Measurements from ENCODE around the gene MYL6B. TPM values are rescaled to one million over a fixed set of nuclear protein-coding genes. Genes with fewer than 3 reads are reported as not detected.
"Not testable (repeated sequence)": the region's sequence is repeated elsewhere in the genome, so short reads cannot be mapped to it uniquely, and the experiment has no call there.

The MYL6B gene
- polyA plus RNA-seq, 10 donors: 502 to 996 (median 790) TPM

DNA sequence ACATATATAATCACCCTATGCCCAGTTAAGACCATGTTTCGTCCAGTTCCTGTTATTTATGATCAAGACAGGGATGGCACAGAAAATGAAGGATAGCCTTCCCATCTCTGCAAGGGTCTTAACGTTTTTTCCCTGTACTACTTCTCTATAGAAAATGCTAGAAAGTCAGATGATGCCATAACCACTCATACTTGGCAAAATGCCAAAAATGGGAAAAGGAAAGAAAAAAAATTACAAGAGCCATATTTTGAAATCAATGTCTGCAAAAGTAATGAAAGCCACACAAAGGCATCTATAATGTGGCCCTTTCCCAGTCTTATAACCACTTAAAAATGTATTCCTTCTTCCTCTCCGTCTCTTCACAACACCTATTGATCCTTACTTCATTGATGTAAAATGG, 1.8 kb upstream of the MYL6B start:
- no peak for DNase-seq

DNA sequence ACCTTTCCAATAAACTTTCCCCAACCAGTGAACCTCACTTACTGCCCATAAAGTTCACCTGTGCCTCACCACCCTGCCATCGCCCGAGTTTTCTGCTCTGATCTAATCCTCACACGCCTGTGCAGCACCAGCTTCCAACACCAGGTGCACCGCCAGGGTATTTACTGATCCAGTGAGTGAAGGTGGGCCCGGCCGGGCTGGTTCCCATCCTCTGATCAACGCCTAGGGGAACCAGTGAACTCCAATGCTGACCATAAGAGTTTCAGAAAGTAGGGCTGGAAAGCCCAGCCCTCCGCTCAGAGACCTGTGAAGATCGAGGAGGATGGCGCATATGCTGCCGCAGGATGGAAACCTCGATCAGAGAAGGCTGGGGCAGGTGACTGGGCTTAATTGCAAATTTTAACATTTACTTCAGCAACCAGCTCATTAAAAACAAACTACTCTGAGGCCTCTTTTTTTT, 685 bp upstream of the MYL6B start:
- DNase-seq: peak in 1 of 3 donors; percentile 69

DNA sequence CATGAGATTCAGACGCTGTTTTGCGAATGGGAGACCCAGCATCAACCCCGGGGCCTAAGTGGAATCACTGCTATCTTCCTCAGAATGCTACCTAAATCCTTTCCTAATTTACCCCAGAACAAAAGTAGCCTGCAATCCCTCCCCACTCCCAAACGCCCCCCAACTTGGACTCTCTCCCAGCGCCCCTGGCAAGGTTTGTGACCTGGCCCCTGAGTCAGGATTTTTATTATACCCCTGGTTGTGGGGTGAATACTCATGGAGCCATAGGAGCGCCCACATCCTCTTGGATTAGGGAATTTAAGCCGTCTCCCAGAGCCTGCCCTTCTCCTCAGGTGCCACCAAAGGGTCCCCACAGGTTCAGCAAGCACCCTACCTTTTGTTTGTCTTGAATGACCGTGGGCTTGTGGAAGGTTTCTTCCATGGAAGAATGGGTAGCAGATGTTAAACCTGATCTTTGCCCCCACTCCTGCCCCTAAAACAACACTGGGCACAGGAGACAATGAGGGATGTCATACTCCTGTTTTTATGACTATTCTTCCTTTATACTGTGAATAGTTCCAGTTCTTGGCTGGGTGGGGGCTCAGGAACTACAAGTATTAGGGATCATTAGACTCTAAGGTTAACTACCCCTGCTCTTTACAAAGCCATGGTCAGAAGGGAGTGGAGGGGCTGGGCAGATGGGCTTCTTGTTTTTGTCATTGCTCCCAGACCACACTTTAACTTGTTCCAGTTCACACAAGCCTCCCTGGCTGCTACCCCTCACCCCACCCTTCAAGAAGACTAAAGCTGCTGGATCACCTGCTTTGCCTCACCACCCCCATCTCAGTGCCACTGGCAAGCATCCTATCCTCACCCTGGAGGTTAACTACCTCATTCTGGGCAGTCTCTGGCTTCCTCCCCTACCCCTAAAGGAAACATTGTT, 630 bp downstream of the MYL6B start:
- DNase-seq: no peak

DNA sequence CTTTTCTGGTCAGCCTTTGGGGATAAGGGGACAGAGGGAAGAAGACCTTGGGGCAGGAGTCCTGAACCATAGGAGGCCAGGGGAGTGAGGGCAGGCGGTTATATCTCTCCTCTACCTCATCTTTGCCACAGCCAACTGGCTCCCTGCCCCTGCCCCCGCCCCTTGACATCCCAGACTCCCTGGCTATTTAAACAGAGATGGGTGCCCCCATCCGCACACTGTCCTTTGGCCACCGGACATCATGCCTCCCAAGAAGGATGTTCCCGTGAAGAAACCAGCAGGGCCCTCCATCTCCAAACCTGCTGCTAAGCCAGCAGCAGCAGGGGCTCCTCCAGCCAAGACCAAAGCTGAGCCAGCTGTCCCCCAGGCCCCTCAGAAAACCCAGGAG, 1.3 kb downstream of the MYL6B start:
- DNase-seq: no peak

DNA sequence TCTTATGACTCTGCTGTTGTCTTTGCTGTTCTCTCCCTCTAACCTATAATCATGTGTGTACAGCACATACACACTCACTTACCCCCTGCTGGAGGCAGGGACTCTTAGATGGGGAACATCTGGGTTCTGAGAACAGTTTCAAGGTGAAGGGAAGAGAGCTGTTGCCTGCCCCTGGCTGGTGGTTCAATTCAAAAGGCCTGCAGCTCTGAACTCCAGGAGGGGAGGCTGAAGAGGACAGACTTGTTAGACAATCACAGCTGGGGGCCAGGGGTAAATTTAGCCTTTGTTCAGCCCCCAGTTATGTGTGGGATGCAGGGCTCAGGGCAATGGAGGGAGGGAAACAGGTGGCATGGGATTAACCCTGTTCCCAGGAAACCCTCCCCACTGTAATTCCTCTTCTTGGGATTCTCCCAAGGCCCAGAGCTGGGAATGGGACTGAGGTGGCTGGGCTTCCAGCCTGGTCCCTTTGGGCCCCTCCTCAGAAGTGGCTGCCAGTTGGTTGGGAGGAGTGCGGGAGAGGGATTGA, 1.9 kb downstream of the MYL6B start:
- DNase-seq: peak in 1 of 3 donors; percentile 33

DNA sequence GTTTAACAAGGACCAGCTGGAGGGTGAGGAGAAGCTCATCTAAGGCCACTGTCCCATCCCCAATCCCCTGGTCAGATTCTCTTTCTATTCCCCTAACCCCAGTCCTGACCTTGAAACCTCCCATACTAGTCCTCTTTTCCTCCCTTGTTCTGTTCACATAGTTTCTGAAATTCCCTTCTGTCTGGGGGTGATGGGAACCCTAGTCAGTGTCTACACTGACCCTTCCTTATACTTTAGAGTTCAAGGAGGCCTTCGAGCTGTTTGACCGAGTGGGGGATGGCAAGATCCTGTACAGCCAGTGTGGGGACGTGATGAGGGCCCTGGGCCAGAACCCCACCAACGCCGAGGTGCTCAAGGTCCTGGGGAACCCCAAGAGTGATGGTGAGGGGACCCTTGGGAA, 2.4 kb downstream of the MYL6B start:
- no peak for DNase-seq

DNA sequence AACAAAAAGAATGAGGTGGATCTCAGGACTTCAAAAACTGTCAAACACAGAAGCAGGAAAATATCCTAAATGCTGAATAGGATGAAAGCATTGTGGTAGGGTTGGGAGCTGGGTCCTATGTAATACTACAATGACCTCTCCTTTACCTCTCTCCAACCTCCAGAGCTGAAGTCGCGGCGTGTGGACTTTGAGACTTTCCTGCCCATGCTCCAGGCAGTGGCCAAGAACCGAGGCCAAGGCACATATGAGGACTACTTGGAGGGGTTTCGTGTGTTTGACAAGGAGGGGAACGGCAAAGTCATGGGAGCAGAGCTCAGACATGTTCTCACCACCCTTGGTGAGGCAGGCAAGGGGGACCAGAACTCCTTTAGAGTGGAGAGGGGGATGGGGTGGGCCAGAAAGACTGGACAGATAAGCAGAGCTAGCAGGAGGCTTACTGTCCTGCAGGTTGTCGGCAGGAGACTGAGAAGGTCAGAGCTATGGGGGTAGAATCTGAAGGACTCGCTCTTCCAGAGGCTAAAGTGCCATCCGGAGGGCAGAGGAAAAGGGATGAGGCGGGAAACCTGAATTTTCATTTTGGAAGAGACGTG, 3.0 kb downstream of the MYL6B start:
- no peak for DNase-seq

DNA sequence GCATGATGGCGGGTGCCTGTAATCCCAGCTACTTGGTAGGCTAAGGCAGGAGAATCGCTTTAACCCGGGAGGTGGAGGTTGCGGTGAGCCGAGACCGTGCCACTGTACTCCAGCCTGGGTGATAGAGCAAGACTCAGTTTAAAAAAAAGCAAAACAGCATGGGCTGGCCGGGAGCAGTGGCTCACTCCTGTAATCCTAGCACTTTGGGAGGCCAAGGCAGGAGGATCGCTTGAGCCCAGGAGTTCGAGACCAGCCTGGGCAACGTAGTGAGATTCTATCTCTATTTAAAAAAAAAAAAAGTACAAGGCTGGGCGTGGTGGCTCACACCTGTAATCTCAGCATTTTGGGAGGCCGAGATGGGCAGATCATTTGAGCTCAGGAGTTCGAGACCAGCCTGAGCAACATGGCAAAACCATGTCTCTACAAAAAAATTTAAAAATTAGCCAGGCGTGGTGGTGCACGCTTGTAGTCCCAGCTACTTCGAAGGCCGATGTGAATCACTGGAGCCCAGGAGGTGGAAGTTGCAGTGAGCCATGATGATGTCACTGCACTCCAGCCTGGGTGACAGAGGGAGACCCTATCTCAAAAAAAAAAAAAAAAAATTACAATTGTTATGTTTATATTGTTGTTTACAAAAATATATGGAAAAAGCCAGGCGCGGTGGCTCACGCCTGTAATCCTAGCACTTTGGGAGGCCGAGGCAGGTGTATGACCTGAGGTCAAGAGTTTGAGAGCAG, 4.2 kb downstream of the MYL6B start:
- DNase-seq: not testable (repeated sequence)

DNA sequence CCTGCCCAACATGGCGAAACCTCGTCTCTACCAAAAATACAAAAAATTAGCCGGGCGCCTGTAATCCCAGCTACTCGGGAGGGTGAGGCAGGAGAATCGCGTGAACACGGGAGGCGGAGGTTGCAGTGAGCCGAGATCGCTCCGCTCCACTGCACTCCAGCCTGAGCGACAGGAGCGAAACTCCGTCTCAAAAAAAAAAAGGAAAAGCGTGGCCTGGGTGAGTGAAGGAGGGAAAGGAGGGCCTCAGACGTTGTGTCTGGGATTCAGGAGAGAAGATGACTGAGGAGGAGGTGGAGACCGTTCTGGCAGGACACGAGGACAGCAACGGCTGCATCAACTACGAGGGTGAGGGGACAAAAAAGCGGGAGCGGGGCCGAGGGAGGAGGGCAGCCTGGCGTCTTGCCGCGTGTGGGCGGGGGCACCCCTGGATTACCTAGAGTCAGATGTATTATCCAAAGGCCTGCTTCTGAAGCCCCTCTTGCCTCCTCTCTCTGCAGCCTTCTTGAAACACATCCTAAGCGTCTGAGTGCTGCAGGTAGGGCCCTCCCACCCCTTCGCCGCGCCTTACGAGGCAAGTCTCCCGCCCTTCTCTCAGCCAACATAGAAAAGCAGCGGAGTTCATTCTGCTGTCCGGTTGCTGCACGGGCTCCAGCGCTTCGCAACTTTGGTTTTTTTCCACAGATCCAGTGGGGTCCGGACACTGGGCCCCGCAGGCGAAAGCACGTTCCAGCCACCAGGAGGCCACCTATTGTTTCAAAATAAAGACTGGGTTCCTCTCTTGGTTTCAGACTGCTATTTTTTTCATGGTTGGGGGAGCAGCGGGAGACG, 5.0 kb downstream of the MYL6B start:
- peak; percentile 86 to 96 (median 89) for DNase-seq

DNA sequence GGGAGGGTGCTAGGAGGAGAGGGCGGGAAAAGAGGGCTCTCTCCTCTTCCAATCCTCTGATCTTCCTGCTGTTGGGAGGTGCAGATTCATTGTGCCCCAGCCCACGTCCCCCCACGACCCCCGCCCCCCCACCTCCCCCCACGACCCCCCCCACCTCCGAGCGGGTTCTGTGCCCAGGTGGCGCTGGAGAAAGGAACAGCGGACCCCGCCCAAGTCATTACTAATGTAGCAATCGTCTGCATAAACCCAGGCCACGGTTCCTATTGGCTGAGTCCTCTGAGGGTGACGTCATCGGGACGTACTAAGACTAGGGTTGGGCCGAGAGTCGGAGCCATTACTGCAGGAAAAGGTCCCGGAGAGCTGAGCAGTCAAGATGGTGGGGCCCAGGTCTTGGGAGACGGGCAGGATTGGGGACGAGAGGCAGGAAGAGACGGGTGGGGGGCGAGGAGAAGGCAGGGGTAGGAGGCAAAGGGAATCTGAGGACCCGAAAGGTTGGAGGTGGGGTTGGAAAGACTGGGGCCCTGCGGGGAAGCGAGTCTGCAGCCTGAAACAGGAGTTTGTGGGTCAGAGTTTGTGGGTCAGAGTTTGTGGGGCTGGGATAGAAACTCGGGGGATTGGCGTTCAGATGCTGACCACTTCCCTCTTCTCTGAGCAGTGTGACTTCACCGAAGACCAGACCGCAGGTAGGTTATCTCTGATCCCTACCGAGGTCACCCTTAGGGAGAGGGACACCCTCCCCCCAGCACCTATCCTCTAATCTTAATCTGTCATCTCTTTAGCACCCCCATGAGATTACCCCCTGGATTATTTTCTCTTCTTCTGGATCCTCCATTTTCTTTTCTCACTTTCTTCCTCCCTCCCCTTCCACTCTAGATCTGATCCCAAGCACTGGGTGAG, 5.9 kb downstream of the MYL6B start, which contains the start of gene MYL6:
MYL6 (plus strand) TSS at position 331 of the 897 bp plus-strand sequence; CDS start at position 374, 43 bp downstream.
- peak; percentile 98 to 99 (median 98) for DNase-seq

DNA sequence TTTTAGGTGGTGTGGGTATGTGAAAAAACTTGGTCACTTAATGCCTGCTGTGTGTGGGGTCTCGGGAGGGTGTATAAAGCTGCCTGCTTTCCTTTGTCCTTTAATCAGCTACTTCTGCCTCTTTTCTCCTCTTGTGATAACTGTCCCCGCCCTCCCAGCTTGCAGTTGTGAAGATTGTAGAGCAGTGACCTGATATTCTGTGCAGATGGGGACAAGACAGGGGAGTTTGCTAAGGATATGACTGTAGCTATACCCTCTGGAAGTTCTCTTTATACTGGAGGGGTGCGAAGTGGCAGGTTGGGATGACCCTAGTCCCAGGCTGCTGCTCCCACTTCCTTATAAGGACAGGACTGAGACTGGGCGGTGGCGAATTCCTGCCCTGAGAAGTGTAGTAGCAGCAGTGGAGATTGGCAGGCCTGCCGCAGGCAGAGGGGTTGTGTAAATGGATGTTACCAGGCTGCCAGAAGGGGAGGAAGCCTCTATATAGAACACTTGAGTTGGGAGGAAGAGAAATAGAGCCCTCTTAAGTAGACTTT, 6.6 kb downstream of the MYL6B start:
- DNase-seq: peak; percentile 61 to 78 (median 77)

DNA sequence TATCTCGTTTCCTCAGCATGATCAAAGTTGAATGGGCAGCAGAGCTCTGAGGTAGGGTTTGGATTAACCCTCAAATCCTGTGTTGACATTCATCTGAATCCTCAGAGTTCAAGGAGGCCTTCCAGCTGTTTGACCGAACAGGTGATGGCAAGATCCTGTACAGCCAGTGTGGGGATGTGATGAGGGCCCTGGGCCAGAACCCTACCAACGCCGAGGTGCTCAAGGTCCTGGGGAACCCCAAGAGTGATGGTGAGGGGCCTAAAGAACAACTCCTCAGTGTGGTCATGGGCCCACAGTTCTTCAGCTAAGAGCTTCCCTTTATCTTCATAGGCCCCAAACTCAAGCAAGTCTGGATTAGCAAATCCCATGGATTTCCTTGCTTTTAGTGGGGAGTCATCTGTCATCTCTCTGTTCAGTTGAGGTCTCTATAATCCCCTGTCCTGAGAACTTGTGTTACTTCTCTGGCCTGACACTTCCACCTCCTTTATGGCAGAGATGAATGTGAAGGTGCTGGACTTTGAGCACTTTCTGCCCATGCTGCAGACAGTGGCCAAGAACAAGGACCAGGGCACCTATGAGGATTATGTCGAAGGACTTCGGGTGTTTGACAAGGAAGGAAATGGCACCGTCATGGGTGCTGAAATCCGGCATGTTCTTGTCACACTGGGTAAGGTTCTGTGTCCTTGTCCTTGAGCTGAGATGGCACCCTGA, 7.2 kb downstream of the MYL6B start:
- peak in 1 of 3 donors; percentile 16 for DNase-seq

DNA sequence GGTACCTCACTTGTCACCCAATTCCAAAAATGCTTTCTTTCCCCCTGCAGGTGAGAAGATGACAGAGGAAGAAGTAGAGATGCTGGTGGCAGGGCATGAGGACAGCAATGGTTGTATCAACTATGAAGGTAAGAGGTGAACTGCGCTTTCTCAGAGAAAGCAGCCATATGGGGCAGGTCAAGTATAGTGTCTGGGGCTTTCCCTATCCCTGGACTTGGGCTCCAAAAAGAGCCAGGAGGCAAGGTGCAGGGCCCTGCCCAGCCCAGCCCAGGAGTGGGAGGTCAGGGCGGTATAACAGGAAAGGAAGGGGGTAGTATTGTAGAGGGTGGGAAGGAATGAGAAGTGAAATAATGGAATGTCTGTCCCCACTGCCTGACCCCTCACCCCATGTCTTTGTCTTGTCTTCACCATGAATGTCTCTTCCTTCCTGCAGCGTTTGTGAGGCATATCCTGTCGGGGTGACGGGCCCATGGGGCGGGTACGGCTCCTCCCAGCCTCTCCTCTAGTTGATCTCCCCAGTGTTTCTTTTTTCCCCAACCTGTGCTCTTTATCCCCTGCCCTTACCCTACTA, 7.9 kb downstream of the MYL6B start:
- DNase-seq: peak in 1 of 3 donors; percentile 21

DNA sequence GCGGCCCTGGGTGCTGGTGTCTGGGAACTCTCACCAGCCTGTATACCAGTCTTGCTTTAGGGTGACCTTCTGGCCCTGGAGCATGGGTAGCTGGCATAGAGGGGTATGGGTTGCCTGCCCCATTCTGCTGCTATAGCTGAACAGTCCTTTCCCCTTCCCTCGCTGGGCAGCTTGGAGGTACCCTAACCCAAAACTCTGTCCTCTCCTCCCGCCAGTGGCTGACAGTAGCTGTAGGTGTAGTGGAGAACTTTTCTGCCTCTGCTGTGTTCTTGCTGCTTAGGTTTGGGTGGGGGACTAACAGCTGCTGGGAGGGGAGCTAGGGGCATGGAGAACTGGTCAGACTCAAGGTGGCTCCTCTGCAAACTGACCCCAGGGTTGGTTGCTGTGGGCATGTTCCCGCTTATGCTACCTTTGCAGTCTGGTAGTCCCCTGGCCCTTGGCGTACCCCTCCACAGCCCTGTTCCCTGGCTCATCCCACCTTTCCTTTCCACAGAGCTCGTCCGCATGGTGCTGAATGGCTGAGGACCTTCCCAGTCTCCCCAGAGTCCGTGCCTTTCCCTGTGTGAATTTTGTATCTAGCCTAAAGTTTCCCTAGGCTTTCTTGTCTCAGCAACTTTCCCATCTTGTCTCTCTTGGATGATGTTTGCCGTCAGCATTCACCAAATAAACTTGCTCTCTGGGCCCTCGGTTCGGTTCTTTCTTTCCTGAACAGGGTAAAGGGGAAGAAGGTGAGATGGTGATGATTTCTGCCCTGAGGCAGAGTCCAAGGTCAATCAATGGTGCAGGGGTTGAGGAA, 8.7 kb downstream of the MYL6B start:
- DNase-seq: no peak

DNA sequence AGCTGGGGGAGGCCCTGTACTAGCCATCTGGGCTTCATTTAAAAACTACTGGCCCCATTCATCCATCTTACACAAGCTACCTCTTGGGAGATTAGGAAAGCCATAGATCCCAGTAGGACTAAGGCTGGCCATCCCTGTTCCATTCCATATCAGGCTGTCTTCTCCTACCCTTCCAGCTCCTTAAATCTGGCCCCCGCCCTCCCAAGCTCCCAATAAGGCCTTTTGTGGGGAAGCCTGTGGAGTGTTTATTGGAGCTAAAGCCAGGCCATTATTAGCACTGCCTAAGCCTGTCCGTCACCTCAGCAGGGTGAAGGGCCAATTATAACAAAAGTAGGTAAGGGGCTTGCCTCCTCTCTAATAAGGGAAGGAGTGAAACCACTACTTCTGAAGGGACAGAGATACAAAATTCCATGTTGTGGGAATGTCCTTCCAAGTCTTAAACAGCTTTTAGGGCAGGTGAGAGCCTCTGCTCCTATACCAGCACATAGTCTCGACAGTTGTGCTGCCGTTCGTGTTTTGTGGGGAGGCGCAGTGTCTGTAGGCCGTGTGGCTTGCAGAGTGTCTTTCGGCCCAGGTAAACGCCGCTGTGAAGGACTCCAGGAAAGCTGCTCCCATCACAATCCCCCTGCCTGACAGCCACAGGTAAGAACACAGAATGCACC, 9.4 kb downstream of the MYL6B start:
- no peak for DNase-seq

DNA sequence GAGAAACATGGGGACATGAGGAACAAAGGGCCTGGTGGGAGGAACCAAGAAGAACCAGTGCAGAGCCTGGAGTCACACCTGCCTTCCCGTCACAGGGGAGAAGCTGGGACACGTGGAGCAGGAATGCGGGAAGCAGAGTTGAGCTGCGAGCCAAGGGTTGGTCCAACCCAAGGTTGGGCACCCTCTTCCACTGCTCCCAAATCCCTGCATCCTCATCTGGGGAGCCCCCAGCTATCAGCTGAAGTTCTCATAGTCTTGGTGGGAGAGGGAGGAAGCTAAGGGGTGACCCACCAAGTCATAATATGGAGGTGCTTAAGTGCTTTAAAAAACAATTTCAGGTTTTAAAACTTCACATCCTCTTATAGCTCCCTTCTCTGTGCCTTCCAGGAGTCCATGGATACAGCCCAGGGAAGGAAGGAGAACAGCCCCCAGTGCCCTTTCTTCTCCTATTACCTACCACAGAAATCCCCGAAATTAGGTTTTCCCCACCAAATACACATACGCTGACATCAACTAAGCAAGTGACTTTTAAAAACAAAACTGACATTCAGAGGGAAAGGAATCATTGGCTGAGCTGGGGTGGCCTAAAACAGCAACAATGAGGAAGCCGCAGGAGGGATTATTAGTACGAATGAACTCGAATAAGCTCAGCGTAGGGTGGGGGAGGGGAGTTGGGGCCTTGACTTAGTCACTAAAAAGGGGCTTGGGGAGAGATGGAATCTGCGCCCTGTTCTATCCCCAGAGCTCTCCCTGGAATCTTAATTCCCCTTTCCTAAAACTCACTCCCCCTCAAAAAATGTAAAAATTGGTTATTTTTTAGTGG, 10.3 kb downstream of the MYL6B start:
- no peak for DNase-seq

All from muscle of back (tissue), 11 donors.